Left lung (tissue), 10 donors: ENCODE measurements around the gene LITAFD. TPM values are rescaled to one million over a fixed set of nuclear protein-coding genes. Genes with fewer than 3 reads are reported as not detected.

Experiments
- ATAC-seq: fragments of 200-7000 bp; cut with Tn5 transposase; one replicate; pipeline ENCODE4 v1.9.1; 2020; ENCODE audit warnings: moderate library complexity
- DNase-seq, 4 donors: peaks; one replicate each; pipeline ENCODE4 v3.0.0-alpha.2; 2013 to 2020
- H3K27ac ChIP-seq, 2 donors: fragments of 200-600 bp; sonication (generic) in 1 of 2; one replicate each; pipeline versions ENCODE4 v1.5.0 to v1.8.0; 2020 to 2021
- H3K27me3 ChIP-seq, 2 donors: fragments of 200-600 bp; sonication (generic) in 1 of 2; one replicate each; pipeline versions ENCODE4 v1.5.0 to v1.8.0; 2020 to 2021
- H3K36me3 ChIP-seq, 2 donors: fragments of 200-600 bp; sonication (generic) in 1 of 2; one replicate each; pipeline versions ENCODE4 v1.5.0 to v1.8.0; 2020 to 2021
- H3K4me1 ChIP-seq, 2 donors: fragments of 200-600 bp; one replicate each; pipeline ENCODE4 v1.8.0; 2021
- H3K4me3 ChIP-seq, 2 donors: fragments of 200-600 bp; sonication (generic) in 1 of 2; one replicate each; pipeline versions ENCODE4 v1.5.0 to v1.8.0; 2020 to 2021; ENCODE audit warnings: mild to moderate bottlenecking in 1 of 2
- H3K9me3 ChIP-seq, 2 donors: fragments of 200-600 bp; sonication (generic) in 1 of 2; one replicate each; pipeline versions ENCODE4 v1.5.0 to v1.8.0; 2020 to 2021
- CTCF ChIP-seq, 2 donors: fragments of 200-600 bp; sonication (generic) in 1 of 2; IDR thresholded peaks; one replicate each; pipeline versions ENCODE4 v1.5.0 to v1.8.0; 2021; ENCODE audit warnings: antibody characterized with exemption in 2 of 2
- intact Hi-C, 2 donors: fragments of 100-400 bp; cut with DNase I; formaldehyde crosslinking; loops; one replicate each; pipeline versions ENCODE4 v1.11.2 to v1.14.2; 2022
- polyA plus RNA-seq, 6 donors: library from polyadenylated mRNA; unstranded; fragments of 120-200 nt; gene quantifications; one replicate each; pipeline ENCODE4 v1.2.1, GENCODE V29; 2013; ENCODE audit not compliant: insufficient read length in 6 of 6
- total RNA-seq, 2 donors: library from RNA; stranded (reverse); fragmentation: NEBNext Ultra II Directional; extraction: Animal tissue kit (Norgen Biotek cat#: 25700); gene quantifications; one replicate each; pipeline ENCODE4 v1.2.1, GENCODE V29; 2021
- donor health status: DM: no; HTN: yes; CAD: no.
- donor health status: DM: no; HTN: no; CAD: no.

Gene LITAFD
- total and polyA plus RNA-seq, 8 donors, result 0.18 to 0.27 TPM; not detected in 6

GRCh38 chr16:8846401-8846932 is 35.7 kb upstream of the LITAFD start:
- ATAC-seq, result no peak
- H3K4me3 ChIP-seq, result no peak overlapping the region
- H3K36me3 ChIP-seq, result peaks cover 0 to 55% of the 10 kb centered on the region in 2 donors
- DNase-seq, result no peak
- no peak overlapping the region for H3K27ac ChIP-seq
- H3K9me3 ChIP-seq, result no peaks in the 10 kb centered on the region
- peaks cover 0 to 28% of the 10 kb centered on the region in 2 donors for H3K4me1 ChIP-seq
- TF ChIP-seq CTCF (IDR thresholded peaks at IDR 0.05), result no peak
- no peaks in the 10 kb centered on the region for H3K27me3 ChIP-seq
- intact Hi-C loops, result no loop called here

- Histone ChIP-seq H3K4me1 (peaks cover 0 to 32% of the 10 kb centered on the region in 2 donors), H3K27ac (no peak overlapping the region), H3K27me3 (no peaks in the 10 kb centered on the region), H3K9me3 (no peaks in the 10 kb centered on the region), H3K36me3 (peaks cover 0 to 61% of the 10 kb centered on the region in 2 donors), H3K4me3 (no peak overlapping the region)
- ATAC-seq (no peak), DNase-seq (no peak)
- intact Hi-C loops, result no loop called here
- no peak for TF ChIP-seq CTCF (IDR thresholded peaks at IDR 0.05)
Observed at GRCh38 chr16:8847145-8847544, 35.0 kb upstream of the LITAFD start.

GRCh38 chr16:8847623-8848022 is 34.5 kb upstream of the LITAFD start:
- no peak for ATAC-seq
- TF ChIP-seq CTCF (IDR thresholded peaks at IDR 0.05), result no peak
- H3K27me3 ChIP-seq, result no peaks in the 10 kb centered on the region
- no peak overlapping the region for H3K27ac ChIP-seq
- H3K4me1 ChIP-seq, result peaks cover 0 to 28% of the 10 kb centered on the region in 2 donors
- DNase-seq, result no peak
- H3K36me3 ChIP-seq, result peaks cover 0 to 66% of the 10 kb centered on the region in 2 donors
- H3K4me3 ChIP-seq, result no peak overlapping the region
- intact Hi-C loops, result no loop called here
- H3K9me3 ChIP-seq, result no peaks in the 10 kb centered on the region

- DNase-seq (no peak), ATAC-seq (no peak)
- H3K4me3 ChIP-seq, result no peak overlapping the region
- H3K36me3 ChIP-seq, result peaks cover 0 to 74% of the 10 kb centered on the region in 2 donors
- no peaks in the 10 kb centered on the region for H3K9me3 ChIP-seq
- no peak for TF ChIP-seq CTCF (IDR thresholded peaks at IDR 0.05)
- peaks cover 0 to 28% of the 10 kb centered on the region in 2 donors for H3K4me1 ChIP-seq
- peak overlapping the region in 1 of 2 donors; percentile 68 for H3K27ac ChIP-seq
- no peaks in the 10 kb centered on the region for H3K27me3 ChIP-seq
- intact Hi-C loops, result no loop called here
Observed at GRCh38 chr16:8848231-8848938, 33.8 kb upstream of the LITAFD start.

- no peak for TF ChIP-seq CTCF (IDR thresholded peaks at IDR 0.05)
- H3K9me3 ChIP-seq, result no peaks in the 10 kb centered on the region
- peak; percentile 6 for ATAC-seq
- intact Hi-C loops, result no loop called here
- peaks cover 0 to 28% of the 10 kb centered on the region in 2 donors for H3K4me1 ChIP-seq
- no peak overlapping the region for H3K4me3 ChIP-seq
- no peak for DNase-seq
- H3K27me3 ChIP-seq, result no peaks in the 10 kb centered on the region
- H3K27ac ChIP-seq, result peak overlapping the region in 1 of 2 donors; percentile 68
- peaks cover 0 to 79% of the 10 kb centered on the region in 2 donors for H3K36me3 ChIP-seq
Observed at GRCh38 chr16:8848939-8849391, 33.2 kb upstream of the LITAFD start.
